HCT116 (cell line): Measurements from ENCODE around the gene PRKN. TPM values are rescaled to one million over a fixed set of nuclear protein-coding genes. Genes with fewer than 3 reads are reported as not detected.

ENCODE experiments used
- ATAC-seq: fragments of 200-7000 bp; cut with Tn5 transposase; 2 replicates; pipeline ENCODE4 v1.9.1; 2020; ENCODE audit warnings: mild to moderate bottlenecking, moderate library complexity
- BruUV-seq: library from RNA; stranded (reverse); fragments of 400-500 nt; replicated peaks from 2 replicates; lab custom pipeline; 2021; lab: Mats Ljungman, UMichigan
- CTCF ChIA-PET: fragments of 300-600 bp; sonication (Branson Sonifier 250); formaldehyde crosslinking; loops from one replicate; lab custom pipeline; 2021; ENCODE audit warnings: antibody characterized with exemption; lab: Charles Lee
- POLR2A ChIA-PET: fragments of 300-600, 350-600 bp; sonication (Branson Sonifier 250); formaldehyde crosslinking; loops from one replicate; lab custom pipeline; 2021; ENCODE audit warnings: antibody characterized with exemption; lab: Charles Lee
- RAD21 ChIA-PET, 2 experiments: fragments of 300-600 bp; sonication (Branson Sonifier 250); formaldehyde crosslinking; loops; one replicate each; lab custom pipeline; 2023; ENCODE audit warnings: low total read pairs in 2 of 2; ENCODE audit not compliant: uncharacterized antibody in 2 of 2, unreplicated experiment in 2 of 2, low non-redundant PET in 1 of 2; lab: Charles Lee
- DNase-seq: peaks from one replicate; pipeline ENCODE4 v3.0.0-alpha.2; 2010; ENCODE audit warnings: low read depth, low spot score
- H2AFZ ChIP-seq: fragments of 200-600 bp; shearing (Covaris generic), sonication (generic); 2 replicates; pipeline ENCODE4 v1.6.1; 2017; ENCODE audit warnings: low read depth, mixed run types, mixed read lengths, antibody characterized with exemption, low read length; ENCODE audit not compliant: poor library complexity, severe bottlenecking
- H3K27ac ChIP-seq: 2 replicates; pipeline ENCODE4 v1.5.1; 2012; ENCODE audit warnings: low read depth, low read length
- H3K27me3 ChIP-seq: fragments of 200-600 bp; sonication (generic); 2 replicates; pipeline ENCODE4 v1.6.1; 2016; ENCODE audit warnings: mixed run types, low read length, mixed read lengths; ENCODE audit not compliant: insufficient read depth
- H3K36me3 ChIP-seq, 2 experiments: fragments of 200-500 bp in 1 of 2; fragments of 200-600 bp in 1 of 2; sonication (Bioruptor generic) in 1 of 2; sonication (generic) in 1 of 2; 2 replicates each; pipeline versions ENCODE4 v1.5.1 to v1.6.1; 2014 to 2016; ENCODE audit warnings: low read length in 2 of 2, inconsistent platforms in 1 of 2, mixed read lengths in 1 of 2, mixed run types in 1 of 2; ENCODE audit not compliant: insufficient read depth in 2 of 2, control insufficient read depth in 1 of 2
- H3K4me1 ChIP-seq, 2 experiments: fragments of 200-600 bp in 1 of 2; sonication (generic) in 1 of 2; 2 replicates each; pipeline versions ENCODE4 v1.5.1 to v1.6.1; 2012 to 2017; ENCODE audit warnings: low read length in 2 of 2, inconsistent platforms in 1 of 2, mild to moderate bottlenecking in 1 of 2, mixed read lengths in 1 of 2, mixed run types in 1 of 2, moderate library complexity in 1 of 2; ENCODE audit not compliant: insufficient read depth in 2 of 2, control insufficient read depth in 1 of 2
- H3K4me2 ChIP-seq: fragments of 200-600 bp; sonication (generic); 2 replicates; pipeline ENCODE4 v1.6.1; 2017; ENCODE audit warnings: mixed run types, low read length, mixed read lengths
- H3K4me3 ChIP-seq, 2 experiments: fragments of 200-600 bp in 1 of 2; sonication (generic) in 1 of 2; replicated peaks in 1 of 2; 2 replicates each; pipeline ENCODE4 v1.5.1; 2011 to 2016; ENCODE audit warnings: low read length in 2 of 2, control low read depth in 1 of 2, low read depth in 1 of 2, mild to moderate bottlenecking in 1 of 2, mixed read lengths in 1 of 2, mixed run types in 1 of 2
- H3K79me2 ChIP-seq: fragments of 200-600 bp; sonication (generic); 2 replicates; pipeline ENCODE4 v1.6.1; 2017; ENCODE audit warnings: mild to moderate bottlenecking, mixed run types, low read length, moderate library complexity, mixed read lengths; ENCODE audit not compliant: insufficient read depth
- H3K9ac ChIP-seq: fragments of 200-600 bp; sonication (generic); 2 replicates; pipeline ENCODE4 v1.6.1; 2016; ENCODE audit warnings: low read length, mixed read lengths
- H3K9me2 ChIP-seq: fragments of 200-600 bp; sonication (generic), shearing (Covaris generic); 2 replicates; pipeline ENCODE4 v1.6.1; 2017; ENCODE audit warnings: mixed run types, mild to moderate bottlenecking, moderate library complexity; ENCODE audit not compliant: insufficient read depth
- H3K9me3 ChIP-seq, 2 experiments: fragments of 200-500 bp in 1 of 2; fragments of 200-600 bp in 1 of 2; sonication (Bioruptor generic) in 1 of 2; sonication (generic) in 1 of 2; 2 replicates each; pipeline ENCODE4 v1.6.1; 2014 to 2017; ENCODE audit warnings: low read length in 2 of 2, mixed read lengths in 2 of 2, inconsistent platforms in 1 of 2, low read depth in 1 of 2, mild to moderate bottlenecking in 1 of 2, mixed run types in 1 of 2, moderate library complexity in 1 of 2; ENCODE audit not compliant: control insufficient read depth in 1 of 2, insufficient read depth in 1 of 2
- H4K20me1 ChIP-seq: fragments of 200-600 bp; sonication (generic), shearing (Covaris generic); 2 replicates; pipeline ENCODE4 v1.6.1; 2017; ENCODE audit warnings: mixed run types, mild to moderate bottlenecking, moderate library complexity; ENCODE audit not compliant: insufficient read depth
- CEBPB ChIP-seq: IDR thresholded peaks from 2 replicates; pipeline ENCODE4 v1.6.1; 2012; ENCODE audit warnings: low read depth
- EGR1 ChIP-seq: IDR thresholded peaks from 2 replicates; pipeline ENCODE4 v1.6.1; 2012; ENCODE audit warnings: low read depth
- ELF1 ChIP-seq: IDR thresholded peaks from 2 replicates; pipeline ENCODE4 v1.6.1; 2012; ENCODE audit warnings: low read depth, borderline replicate concordance
- EZH2 ChIP-seq: fragments of 200-600 bp; sonication (generic); IDR thresholded peaks from 2 replicates; pipeline ENCODE4 v1.6.1; 2017; ENCODE audit warnings: antibody characterized with exemption, mixed run types
- FOSL1 ChIP-seq: IDR thresholded peaks from 2 replicates; pipeline ENCODE4 v1.6.1; 2012; ENCODE audit warnings: low read depth
- JUND ChIP-seq: IDR thresholded peaks from 2 replicates; pipeline ENCODE4 v1.6.1; 2012
- POLR2AphosphoS5 ChIP-seq: IDR thresholded peaks from 2 replicates; pipeline ENCODE4 v1.6.1; 2011; ENCODE audit warnings: mild to moderate bottlenecking, low read depth, low read length, moderate library complexity
- SRF ChIP-seq: IDR thresholded peaks from 2 replicates; pipeline ENCODE4 v1.6.1; 2012; ENCODE audit warnings: low read depth
- ZFX ChIP-seq: fragments of 450-650 bp; IDR thresholded peaks from 2 replicates; pipeline ENCODE4 v1.6.1; 2017
- ZNF274 ChIP-seq: fragments of 200-500 bp; sonication (Bioruptor generic); IDR thresholded peaks from 2 replicates; pipeline ENCODE4 v1.6.1; 2014; ENCODE audit warnings: mild to moderate bottlenecking, low read depth, low read length, inconsistent platforms
- intact Hi-C: fragments of 100-400 bp; cut with micrococcal nuclease; formaldehyde crosslinking; loops from 2 replicates; pipeline ENCODE4 v1.10.0; 2022
- total RNA-seq: library from RNA; stranded (reverse); gene quantifications from one replicate; pipeline ENCODE4 v1.2.1, GENCODE V29; 2021; ENCODE audit not compliant: unreplicated experiment
- TF ChIP-seq, protein P1 (sequence below): IDR thresholded peaks from 2 replicates; pipeline ENCODE4 v1.6.1; 2012
- TF ChIP-seq, protein P2 (sequence below): IDR thresholded peaks from 2 replicates; pipeline ENCODE4 v1.6.1; 2011; ENCODE audit warnings: mild to moderate bottlenecking, low read length, moderate library complexity; ENCODE audit not compliant: insufficient replicate concordance; ENCODE audit errors: extremely low read depth
- TF ChIP-seq, protein P3 (sequence below): IDR thresholded peaks from 2 replicates; pipeline ENCODE4 v1.6.1; 2012

PRKN gene
- total RNA-seq, 1 experiment from 2014 or later: 2.6 TPM

DNA sequence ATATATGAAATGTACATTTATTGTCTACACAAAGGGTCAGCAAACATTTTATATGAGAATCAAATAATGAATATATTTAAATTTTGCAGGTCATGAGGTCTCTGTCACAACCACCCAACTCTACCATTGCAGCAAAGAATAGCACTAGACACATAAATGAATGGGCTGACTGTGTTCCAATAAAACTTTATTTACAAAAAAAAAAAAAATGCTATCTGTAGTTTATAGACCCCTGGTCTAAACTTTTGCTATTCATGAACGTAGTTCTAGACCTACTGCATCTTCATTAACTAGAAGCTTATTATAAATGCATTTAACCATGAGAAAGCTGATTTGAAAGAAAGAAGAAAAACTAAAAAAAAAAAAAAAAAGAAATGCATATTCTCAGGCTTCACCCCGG, 842.8 kb downstream of the PRKN start:
- DNase-seq (no peak), ATAC-seq (no peak)
- H3K9me3 ChIP-seq: no peaks in the 10 kb centered on the region
- ChIA-PET RAD21 (no interaction called here), CTCF (no interaction called here), POLR2A (no interaction called here)
- H2AFZ ChIP-seq: no peak overlapping the region
- H3K79me2 ChIP-seq: no peaks in the 10 kb centered on the region
- no peaks in the 10 kb centered on the region for H3K9me2 ChIP-seq
- intact Hi-C loops: no loop called here
- H3K4me3 ChIP-seq: no peak overlapping the region
- no peak for TF ChIP-seq SRF
- no peak for TF ChIP-seq CEBPB
- no peak for TF ChIP-seq EZH2
- TF ChIP-seq ELF1: no peak
- no peak for TF ChIP-seq POLR2AphosphoS5
- no peak for TF ChIP-seq EGR1
- TF ChIP-seq FOSL1: no peak
- no TSS peak for BruUV-seq
- H3K9ac ChIP-seq: no peak overlapping the region
- H3K27ac ChIP-seq: no peak overlapping the region
- H4K20me1 ChIP-seq: no peaks in the 10 kb centered on the region
- H3K36me3 ChIP-seq: no peaks in the 10 kb centered on the region
- no peaks in the 10 kb centered on the region for H3K27me3 ChIP-seq
- no peak overlapping the region for H3K4me2 ChIP-seq
- H3K4me1 ChIP-seq: no peaks in the 10 kb centered on the region

DNA sequence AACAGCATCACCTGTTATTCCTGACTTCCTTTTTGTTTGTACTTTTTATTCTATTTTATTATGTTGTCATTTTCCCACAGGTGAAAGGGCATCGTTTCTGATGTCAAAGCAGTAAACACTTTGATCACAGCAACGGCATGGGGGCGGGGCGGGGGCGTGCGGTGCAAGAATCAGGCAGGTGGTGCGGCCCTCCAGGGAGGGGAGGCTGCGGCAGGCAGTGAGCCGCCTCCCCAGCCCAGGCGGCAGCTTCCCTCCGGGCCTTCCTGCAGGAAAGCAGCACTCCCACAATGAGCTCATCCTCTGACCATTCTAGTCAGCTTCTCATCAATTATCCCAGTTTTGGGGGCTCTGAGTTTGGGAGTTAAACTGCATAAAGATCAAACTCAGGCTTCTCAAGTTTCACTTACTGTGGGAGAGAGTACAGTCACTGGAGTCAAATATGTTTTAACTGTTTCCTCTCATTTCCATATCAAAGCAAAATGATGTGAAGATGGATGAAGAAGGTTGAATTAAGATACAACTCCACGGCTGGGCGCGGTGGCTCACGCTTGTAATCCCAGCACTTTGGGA, 845.3 kb downstream of the PRKN start:
- POLR2A ChIA-PET: no interaction called here
- no peak overlapping the region for H2AFZ ChIP-seq
- TF ChIP-seq ELF1: no peak
- no peak for TF ChIP-seq JUND
- no peak for TF ChIP-seq ZFX
- TF ChIP-seq, protein P1, sequence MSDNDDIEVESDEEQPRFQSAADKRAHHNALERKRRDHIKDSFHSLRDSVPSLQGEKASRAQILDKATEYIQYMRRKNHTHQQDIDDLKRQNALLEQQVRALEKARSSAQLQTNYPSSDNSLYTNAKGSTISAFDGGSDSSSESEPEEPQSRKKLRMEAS: no peak
- TF ChIP-seq, protein P2, sequence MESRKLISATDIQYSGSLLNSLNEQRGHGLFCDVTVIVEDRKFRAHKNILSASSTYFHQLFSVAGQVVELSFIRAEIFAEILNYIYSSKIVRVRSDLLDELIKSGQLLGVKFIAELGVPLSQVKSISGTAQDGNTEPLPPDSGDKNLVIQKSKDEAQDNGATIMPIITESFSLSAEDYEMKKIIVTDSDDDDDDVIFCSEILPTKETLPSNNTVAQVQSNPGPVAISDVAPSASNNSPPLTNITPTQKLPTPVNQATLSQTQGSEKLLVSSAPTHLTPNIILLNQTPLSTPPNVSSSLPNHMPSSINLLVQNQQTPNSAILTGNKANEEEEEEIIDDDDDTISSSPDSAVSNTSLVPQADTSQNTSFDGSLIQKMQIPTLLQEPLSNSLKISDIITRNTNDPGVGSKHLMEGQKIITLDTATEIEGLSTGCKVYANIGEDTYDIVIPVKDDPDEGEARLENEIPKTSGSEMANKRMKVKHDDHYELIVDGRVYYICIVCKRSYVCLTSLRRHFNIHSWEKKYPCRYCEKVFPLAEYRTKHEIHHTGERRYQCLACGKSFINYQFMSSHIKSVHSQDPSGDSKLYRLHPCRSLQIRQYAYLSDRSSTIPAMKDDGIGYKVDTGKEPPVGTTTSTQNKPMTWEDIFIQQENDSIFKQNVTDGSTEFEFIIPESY: no peak
- no peak for TF ChIP-seq POLR2AphosphoS5
- TF ChIP-seq, protein P3, sequence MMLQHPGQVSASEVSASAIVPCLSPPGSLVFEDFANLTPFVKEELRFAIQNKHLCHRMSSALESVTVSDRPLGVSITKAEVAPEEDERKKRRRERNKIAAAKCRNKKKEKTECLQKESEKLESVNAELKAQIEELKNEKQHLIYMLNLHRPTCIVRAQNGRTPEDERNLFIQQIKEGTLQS: no peak
- no peak for TF ChIP-seq ZNF274
- no peak overlapping the region for H3K27ac ChIP-seq
- H3K9me2 ChIP-seq: no peaks in the 10 kb centered on the region
- no peak overlapping the region for H3K9ac ChIP-seq
- no peaks in the 10 kb centered on the region for H4K20me1 ChIP-seq
- BruUV-seq: no TSS peak
- no peak overlapping the region for H3K4me3 ChIP-seq
- H3K4me1 ChIP-seq: no peaks in the 10 kb centered on the region
- no peak for DNase-seq
- H3K36me3 ChIP-seq: no peaks in the 10 kb centered on the region
- H3K4me2 ChIP-seq: no peak overlapping the region
- CTCF ChIA-PET: no interaction called here
- RAD21 ChIA-PET: no interaction called here
- H3K79me2 ChIP-seq: no peaks in the 10 kb centered on the region
- H3K27me3 ChIP-seq: no peaks in the 10 kb centered on the region
- ATAC-seq: no peak
- H3K9me3 ChIP-seq: no peaks in the 10 kb centered on the region
- intact Hi-C loops: no loop called here
